ENCODE measurements around the gene CCL16. TPM values are rescaled to one million over a fixed set of nuclear protein-coding genes. Genes with fewer than 3 reads are reported as not detected.

Gene CCL16
- total and polyA plus RNA-seq, 2 donors from 2014 or later: 0.79 TPM; not detected in 1

DNA sequence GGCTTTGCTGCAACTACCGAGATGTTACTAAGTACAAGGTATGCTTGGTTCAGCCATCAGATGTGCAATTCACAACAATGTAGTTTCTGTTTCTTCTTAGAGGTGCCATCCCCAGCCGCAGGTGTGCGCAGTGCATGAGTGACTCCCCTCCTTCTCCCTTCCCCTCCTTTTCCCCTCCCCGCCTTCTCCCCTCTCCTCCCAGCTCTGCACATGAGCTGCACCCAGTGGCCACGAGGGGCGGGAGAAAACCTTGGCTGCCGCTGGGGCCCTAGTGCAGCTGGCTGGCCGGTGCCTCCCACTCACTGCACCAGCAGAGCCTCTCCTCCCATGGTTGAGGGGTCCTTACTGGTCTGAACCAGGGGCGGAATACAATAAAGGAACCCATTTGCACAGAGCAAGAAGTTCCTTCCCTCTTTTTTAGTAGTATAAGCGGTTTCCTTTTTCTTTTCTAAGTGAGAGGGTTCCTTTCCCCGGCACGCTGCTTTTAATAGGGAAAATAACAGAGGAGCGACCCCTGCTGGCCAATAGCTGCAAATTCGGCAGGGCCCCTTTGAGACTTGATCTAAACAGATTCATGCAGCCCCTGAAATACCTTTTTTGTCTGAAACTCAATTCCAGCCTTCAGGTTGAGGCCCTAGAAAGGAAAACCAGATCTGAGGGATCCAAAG is 27.8 kb upstream of the CCL16 start:
- no peaks in the 10 kb centered on the region for H3K27me3 ChIP-seq (ENCODE audit: control insufficient read depth, insufficient read depth, low read length)
- no peaks in the 10 kb centered on the region for H3K36me3 ChIP-seq (ENCODE audit: control insufficient read depth in 2 of 3, insufficient read depth in 3 of 3, low read length in 3 of 3)
- H3K27ac ChIP-seq (ENCODE audit: low read depth in 2 of 2, low read length in 2 of 2): no peak overlapping the region
- intact Hi-C loops (cut with DNase I): no loop called here
- TF ChIP-seq, protein P1, sequence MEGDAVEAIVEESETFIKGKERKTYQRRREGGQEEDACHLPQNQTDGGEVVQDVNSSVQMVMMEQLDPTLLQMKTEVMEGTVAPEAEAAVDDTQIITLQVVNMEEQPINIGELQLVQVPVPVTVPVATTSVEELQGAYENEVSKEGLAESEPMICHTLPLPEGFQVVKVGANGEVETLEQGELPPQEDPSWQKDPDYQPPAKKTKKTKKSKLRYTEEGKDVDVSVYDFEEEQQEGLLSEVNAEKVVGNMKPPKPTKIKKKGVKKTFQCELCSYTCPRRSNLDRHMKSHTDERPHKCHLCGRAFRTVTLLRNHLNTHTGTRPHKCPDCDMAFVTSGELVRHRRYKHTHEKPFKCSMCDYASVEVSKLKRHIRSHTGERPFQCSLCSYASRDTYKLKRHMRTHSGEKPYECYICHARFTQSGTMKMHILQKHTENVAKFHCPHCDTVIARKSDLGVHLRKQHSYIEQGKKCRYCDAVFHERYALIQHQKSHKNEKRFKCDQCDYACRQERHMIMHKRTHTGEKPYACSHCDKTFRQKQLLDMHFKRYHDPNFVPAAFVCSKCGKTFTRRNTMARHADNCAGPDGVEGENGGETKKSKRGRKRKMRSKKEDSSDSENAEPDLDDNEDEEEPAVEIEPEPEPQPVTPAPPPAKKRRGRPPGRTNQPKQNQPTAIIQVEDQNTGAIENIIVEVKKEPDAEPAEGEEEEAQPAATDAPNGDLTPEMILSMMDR (IDR thresholded peaks at IDR 0.05; ENCODE audit: borderline replicate concordance, extremely low read depth, insufficient read depth): no peak
- peaks cover 0 to 3% (median 0%) of the 10 kb centered on the region in 3 donors for H3K4me1 ChIP-seq (ENCODE audit: control insufficient read depth in 2 of 3, insufficient read depth in 2 of 3, low read depth in 1 of 3, low read length in 3 of 3)
- no peak overlapping the region for H3K9ac ChIP-seq (ENCODE audit: low read length in 3 of 3)
- no peak overlapping the region for H3K4me3 ChIP-seq (ENCODE audit: low read length in 3 of 3)
- FAIRE-seq: no peak
- H3K9me3 ChIP-seq (ENCODE audit: control insufficient read depth in 2 of 3, insufficient read depth in 1 of 3, low read length in 3 of 3): peaks cover 0 to 5% (median 0%) of the 10 kb centered on the region in 3 donors
- no peak for DNase-seq

DNA sequence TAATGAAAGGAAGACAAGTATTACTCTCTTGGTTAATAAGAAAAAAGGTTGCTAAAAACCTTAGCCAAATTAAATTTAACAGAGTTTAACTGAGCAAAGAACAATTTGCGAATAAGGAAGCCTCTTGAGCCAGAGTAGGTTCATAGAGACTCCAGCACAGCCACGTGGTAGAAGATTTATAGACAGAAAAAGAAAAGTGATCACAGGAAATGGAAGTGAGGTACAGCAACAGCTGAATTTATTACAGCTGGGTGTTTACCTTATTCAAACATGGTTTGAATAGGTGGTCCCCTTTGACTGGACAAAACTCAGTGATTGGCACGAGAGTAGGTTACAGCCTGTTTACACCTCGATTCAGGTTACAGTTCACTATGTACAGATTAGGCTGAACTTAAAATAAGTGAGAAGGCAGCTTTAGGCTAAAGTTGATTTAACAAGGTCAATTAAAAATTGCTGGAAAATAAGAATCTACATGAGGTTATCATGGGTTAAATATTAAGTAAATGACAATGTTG is 23.4 kb upstream of the CCL16 start:
- H3K36me3 ChIP-seq (ENCODE audit: control insufficient read depth in 2 of 3, insufficient read depth in 3 of 3, low read length in 3 of 3): no peaks in the 10 kb centered on the region
- DNase-seq (peak in 3 of 5 donors; percentile 22 to 63 (median 61)), FAIRE-seq (no peak)
- peaks cover 0 to 5% (median 0%) of the 10 kb centered on the region in 3 donors for H3K9me3 ChIP-seq (ENCODE audit: control insufficient read depth in 2 of 3, insufficient read depth in 1 of 3, low read length in 3 of 3)
- H3K9ac ChIP-seq (ENCODE audit: low read length in 3 of 3): no peak overlapping the region
- peaks cover 0 to 6% (median 6%) of the 10 kb centered on the region in 3 donors for H3K4me1 ChIP-seq (ENCODE audit: control insufficient read depth in 2 of 3, insufficient read depth in 2 of 3, low read depth in 1 of 3, low read length in 3 of 3)
- no peaks in the 10 kb centered on the region for H3K27me3 ChIP-seq (ENCODE audit: control insufficient read depth, insufficient read depth, low read length)
- no peak overlapping the region for H3K4me3 ChIP-seq (ENCODE audit: low read length in 3 of 3)
- intact Hi-C loops (cut with DNase I): no loop called here
- TF ChIP-seq, protein P1 (IDR thresholded peaks at IDR 0.05; ENCODE audit: borderline replicate concordance, extremely low read depth, insufficient read depth): no peak
- no peak overlapping the region for H3K27ac ChIP-seq (ENCODE audit: low read depth in 2 of 2, low read length in 2 of 2)

DNA sequence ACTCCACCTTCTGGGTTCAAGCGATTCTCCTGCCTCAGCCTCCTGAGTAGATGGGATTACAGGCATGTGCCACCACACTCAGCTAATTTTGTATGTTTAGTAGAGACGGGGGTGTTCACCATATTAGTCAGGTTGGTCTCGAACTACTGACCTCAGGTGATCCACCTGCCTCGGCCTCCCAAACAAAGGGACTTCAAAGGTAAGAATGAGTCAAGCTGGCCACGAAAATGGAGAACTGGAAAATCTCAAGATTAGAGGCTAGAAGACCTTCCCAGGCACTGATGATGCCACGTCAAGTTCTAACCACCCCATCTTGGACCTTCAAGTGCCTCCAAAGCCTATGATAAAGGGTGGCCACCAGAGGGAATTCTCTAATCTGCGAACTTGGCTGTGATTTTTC is 21.3 kb upstream of the CCL16 start:
- intact Hi-C loops (cut with DNase I): no loop called here
- Histone ChIP-seq H3K27me3 (ENCODE audit: control insufficient read depth, insufficient read depth, low read length) (no peaks in the 10 kb centered on the region), H3K4me3 (ENCODE audit: low read length in 3 of 3) (no peak overlapping the region), H3K36me3 (ENCODE audit: control insufficient read depth in 2 of 3, insufficient read depth in 3 of 3, low read length in 3 of 3) (no peaks in the 10 kb centered on the region), H3K9ac (ENCODE audit: low read length in 3 of 3) (no peak overlapping the region), H3K4me1 (ENCODE audit: control insufficient read depth in 2 of 3, insufficient read depth in 2 of 3, low read depth in 1 of 3, low read length in 3 of 3) (peaks cover 0 to 6% (median 6%) of the 10 kb centered on the region in 3 donors), H3K9me3 (ENCODE audit: control insufficient read depth in 2 of 3, insufficient read depth in 1 of 3, low read length in 3 of 3) (no peaks in the 10 kb centered on the region), H3K27ac (ENCODE audit: low read depth in 2 of 2, low read length in 2 of 2) (no peak overlapping the region)
- no peak for FAIRE-seq
- DNase-seq: no peak
- TF ChIP-seq, protein P1 (IDR thresholded peaks at IDR 0.05; ENCODE audit: borderline replicate concordance, extremely low read depth, insufficient read depth): no peak
